ENCODE data around the gene PARVA. TPM values are rescaled to one million over a fixed set of nuclear protein-coding genes. Genes with fewer than 3 reads are reported as not detected.

PARVA gene
- total RNA-seq, 1 donor from 2014 or later = 170 TPM

DNA sequence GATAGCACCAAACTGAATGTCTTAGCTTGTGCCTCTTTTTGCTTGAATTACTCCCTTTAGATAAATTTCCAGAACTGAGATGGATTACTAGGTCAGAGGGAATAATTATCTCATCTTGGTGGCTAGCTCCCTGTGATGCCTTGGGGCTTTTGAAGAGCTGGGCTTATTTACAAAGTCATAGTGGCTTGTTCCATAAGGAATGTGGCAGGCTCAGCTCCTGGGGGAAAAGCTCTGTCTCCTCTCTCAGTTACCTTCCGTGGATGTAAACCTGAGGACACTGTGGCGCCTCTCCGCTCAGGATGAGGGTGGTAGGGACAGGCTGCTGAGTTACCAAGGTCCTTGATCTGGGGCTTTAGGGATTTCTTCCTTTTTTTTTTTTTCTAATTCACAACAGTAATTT lies 121.7 kb downstream of the PARVA start:
- Mint-ChIP-seq H3K27me3 (ENCODE audit: low read depth) (no peaks in the 10 kb centered on the region), H3K4me3 (ENCODE audit: unreplicated experiment) (no peak overlapping the region), H3K9me3 (ENCODE audit: low read depth) (no peaks in the 10 kb centered on the region), H3K4me1 (ENCODE audit: low read depth) (peaks cover 28% of the 10 kb centered on the region), H3K36me3 (ENCODE audit: low read depth) (peaks cover 25% of the 10 kb centered on the region), H3K27ac (ENCODE audit: unreplicated experiment) (no peak overlapping the region)
- DNase-seq (ENCODE audit: low spot score) = no peak
- TF ChIP-seq, protein P1, sequence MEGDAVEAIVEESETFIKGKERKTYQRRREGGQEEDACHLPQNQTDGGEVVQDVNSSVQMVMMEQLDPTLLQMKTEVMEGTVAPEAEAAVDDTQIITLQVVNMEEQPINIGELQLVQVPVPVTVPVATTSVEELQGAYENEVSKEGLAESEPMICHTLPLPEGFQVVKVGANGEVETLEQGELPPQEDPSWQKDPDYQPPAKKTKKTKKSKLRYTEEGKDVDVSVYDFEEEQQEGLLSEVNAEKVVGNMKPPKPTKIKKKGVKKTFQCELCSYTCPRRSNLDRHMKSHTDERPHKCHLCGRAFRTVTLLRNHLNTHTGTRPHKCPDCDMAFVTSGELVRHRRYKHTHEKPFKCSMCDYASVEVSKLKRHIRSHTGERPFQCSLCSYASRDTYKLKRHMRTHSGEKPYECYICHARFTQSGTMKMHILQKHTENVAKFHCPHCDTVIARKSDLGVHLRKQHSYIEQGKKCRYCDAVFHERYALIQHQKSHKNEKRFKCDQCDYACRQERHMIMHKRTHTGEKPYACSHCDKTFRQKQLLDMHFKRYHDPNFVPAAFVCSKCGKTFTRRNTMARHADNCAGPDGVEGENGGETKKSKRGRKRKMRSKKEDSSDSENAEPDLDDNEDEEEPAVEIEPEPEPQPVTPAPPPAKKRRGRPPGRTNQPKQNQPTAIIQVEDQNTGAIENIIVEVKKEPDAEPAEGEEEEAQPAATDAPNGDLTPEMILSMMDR (IDR thresholded peaks at IDR 0.05) = no peak

DNA sequence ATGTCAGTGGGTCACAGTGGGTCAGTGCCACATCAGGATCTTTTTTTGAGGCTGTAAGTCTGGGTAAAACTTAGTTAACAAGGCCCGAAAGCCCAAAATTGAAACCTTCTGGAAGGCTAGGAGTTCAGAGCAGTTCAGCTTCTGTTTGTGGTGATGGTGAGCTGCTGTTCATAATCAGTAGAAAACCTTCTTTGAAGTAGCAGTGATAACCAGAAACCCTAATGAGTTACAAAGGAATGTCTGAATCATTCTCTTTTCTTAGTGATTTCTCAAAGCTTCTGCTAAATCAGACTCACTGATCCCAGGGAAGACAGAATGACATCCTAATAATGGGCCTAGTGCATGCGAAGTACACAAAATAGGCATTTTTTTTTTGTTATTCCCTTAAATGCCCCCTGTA lies 124.7 kb downstream of the PARVA start:
- TF ChIP-seq, protein P1 (IDR thresholded peaks at IDR 0.05) = no peak
- no peaks in the 10 kb centered on the region for H3K9me3 Mint-ChIP-seq (ENCODE audit: low read depth)
- no peaks in the 10 kb centered on the region for H3K27me3 Mint-ChIP-seq (ENCODE audit: low read depth)
- peaks cover 35% of the 10 kb centered on the region for H3K4me1 Mint-ChIP-seq (ENCODE audit: low read depth)
- no peak for DNase-seq (ENCODE audit: low spot score)
- no peak overlapping the region for H3K4me3 Mint-ChIP-seq (ENCODE audit: unreplicated experiment)
- H3K36me3 Mint-ChIP-seq (ENCODE audit: low read depth) = peaks cover 21% of the 10 kb centered on the region
- H3K27ac Mint-ChIP-seq (ENCODE audit: unreplicated experiment) = peak overlapping the region; percentile 22

DNA sequence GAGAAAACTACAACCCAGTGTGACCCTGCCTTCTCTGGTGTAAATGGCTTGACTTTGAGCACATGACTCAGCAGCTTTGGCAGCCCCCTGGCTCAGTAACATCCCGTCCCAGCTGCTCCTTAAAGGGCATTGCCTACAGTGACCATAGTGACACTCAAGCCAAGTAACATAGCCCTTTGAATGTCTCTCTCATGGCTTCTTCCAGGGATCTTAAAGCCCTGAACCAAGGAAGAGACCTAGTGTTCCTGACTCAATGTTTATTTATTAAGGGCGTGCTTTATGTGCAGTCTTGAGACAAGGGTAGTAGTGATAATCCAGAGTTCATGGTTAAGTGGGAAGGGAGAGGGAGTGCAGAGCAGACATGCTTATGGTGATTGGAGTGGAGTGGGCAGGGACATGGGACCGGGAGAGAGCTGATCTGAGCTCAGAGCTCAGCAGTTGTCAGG lies 125.7 kb downstream of the PARVA start:
- DNase-seq (ENCODE audit: low spot score) = no peak
- TF ChIP-seq, protein P1 (IDR thresholded peaks at IDR 0.05) = no peak
- Mint-ChIP-seq H3K27me3 (ENCODE audit: low read depth) (no peaks in the 10 kb centered on the region), H3K36me3 (ENCODE audit: low read depth) (peaks cover 24% of the 10 kb centered on the region), H3K4me3 (ENCODE audit: unreplicated experiment) (no peak overlapping the region), H3K27ac (ENCODE audit: unreplicated experiment) (peak overlapping the region; percentile 74), H3K9me3 (ENCODE audit: low read depth) (no peaks in the 10 kb centered on the region), H3K4me1 (ENCODE audit: low read depth) (peaks cover 45% of the 10 kb centered on the region)

DNA sequence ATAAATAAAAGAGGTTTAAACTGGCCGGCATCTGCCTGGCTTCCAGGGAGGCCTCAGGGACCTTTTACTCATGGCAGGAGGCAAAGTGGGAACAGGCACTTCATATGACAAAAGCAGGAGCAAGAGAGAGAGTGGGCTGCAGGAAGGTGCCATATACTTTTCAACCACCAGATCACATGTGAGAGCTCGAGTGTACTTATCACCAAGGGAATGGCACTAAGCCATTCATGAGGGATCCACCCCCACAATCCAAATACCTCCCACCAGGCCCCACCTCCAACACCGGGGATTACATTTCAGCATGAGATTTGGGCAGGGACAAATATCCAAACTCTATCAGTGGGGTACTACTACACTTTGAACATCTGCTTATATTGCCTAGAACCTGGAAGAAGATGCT lies 126.5 kb downstream of the PARVA start:
- no peak for DNase-seq (ENCODE audit: low spot score)
- peaks cover 26% of the 10 kb centered on the region for H3K36me3 Mint-ChIP-seq (ENCODE audit: low read depth)
- no peak overlapping the region for H3K4me3 Mint-ChIP-seq (ENCODE audit: unreplicated experiment)
- no peaks in the 10 kb centered on the region for H3K9me3 Mint-ChIP-seq (ENCODE audit: low read depth)
- peaks cover 52% of the 10 kb centered on the region for H3K4me1 Mint-ChIP-seq (ENCODE audit: low read depth)
- TF ChIP-seq, protein P1 (IDR thresholded peaks at IDR 0.05) = no peak
- H3K27me3 Mint-ChIP-seq (ENCODE audit: low read depth) = no peaks in the 10 kb centered on the region
- no peak overlapping the region for H3K27ac Mint-ChIP-seq (ENCODE audit: unreplicated experiment)

DNA sequence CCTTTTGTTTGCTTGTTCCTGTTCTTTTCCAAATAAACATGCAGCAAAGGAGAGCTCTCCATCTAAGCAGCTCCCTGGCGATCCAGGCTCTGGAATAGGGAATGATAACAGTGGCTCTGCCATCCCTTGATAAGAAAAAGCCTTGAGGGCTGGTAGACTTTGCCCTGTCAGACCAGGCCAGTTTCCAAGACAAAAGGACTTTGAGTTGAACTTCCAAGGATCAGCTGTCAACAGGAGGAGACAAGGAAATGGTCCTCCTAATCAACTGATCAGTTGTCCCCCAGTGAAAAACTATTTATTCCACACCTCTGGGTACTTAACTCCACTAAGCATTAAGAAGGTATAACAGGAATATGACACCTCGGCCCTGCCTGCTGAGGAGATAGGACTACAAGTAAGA lies 127.8 kb downstream of the PARVA start:
- no peak overlapping the region for H3K27ac Mint-ChIP-seq (ENCODE audit: unreplicated experiment)
- TF ChIP-seq, protein P1 (IDR thresholded peaks at IDR 0.05) = no peak
- peaks cover 26% of the 10 kb centered on the region for H3K36me3 Mint-ChIP-seq (ENCODE audit: low read depth)
- H3K4me3 Mint-ChIP-seq (ENCODE audit: unreplicated experiment) = no peak overlapping the region
- peaks cover 52% of the 10 kb centered on the region for H3K4me1 Mint-ChIP-seq (ENCODE audit: low read depth)
- DNase-seq (ENCODE audit: low spot score) = no peak
- no peaks in the 10 kb centered on the region for H3K27me3 Mint-ChIP-seq (ENCODE audit: low read depth)
- H3K9me3 Mint-ChIP-seq (ENCODE audit: low read depth) = no peaks in the 10 kb centered on the region

Measured in chondrocyte (in vitro differentiated cells).